IMR-90 (cell line): ENCODE data around the gene CXCR3. TPM values are rescaled to one million over a fixed set of nuclear protein-coding genes. Genes with fewer than 3 reads are reported as not detected.

Experiments
- ATAC-seq: fragments of 200-7000 bp; cut with Tn5 transposase; 2 replicates; pipeline ENCODE4 v1.9.1; 2020; ENCODE audit warnings: low read depth, mild to moderate bottlenecking, moderate library complexity
- BruUV-seq: library from RNA; stranded (reverse); fragments of 400-500 nt; replicated peaks from 2 replicates; lab custom pipeline; 2021; lab: Mats Ljungman, UMichigan
- CTCF ChIA-PET: fragments of 300-600 bp; formaldehyde crosslinking; extraction: SDS; loops from one replicate; lab custom pipeline; 2021; ENCODE audit warnings: antibody characterized with exemption; lab: Yijun Ruan, JAX
- POLR2A ChIA-PET: fragments of 300-600 bp; sonication (Branson Sonifier 250); formaldehyde crosslinking; loops from one replicate; lab custom pipeline; 2022; ENCODE audit warnings: antibody characterized with exemption; ENCODE audit not compliant: unreplicated experiment; lab: Charles Lee
- DNase-seq: peaks from one replicate; pipeline ENCODE4 v3.0.0; 2013
- H2AFZ ChIP-seq: replicated peaks from 2 replicates; pipeline ENCODE3; 2013; ENCODE audit warnings: low read length, mild to moderate bottlenecking; ENCODE audit not compliant: poor library complexity
- H2AK5ac ChIP-seq: 2 replicates; pipeline ENCODE4 v1.6.1; 2013; ENCODE audit warnings: low read depth, low read length, inconsistent platforms
- H2AK9ac ChIP-seq: replicated peaks from 2 replicates; pipeline ENCODE3; 2013; ENCODE audit warnings: mild to moderate bottlenecking, low read depth, low read length, moderate library complexity; ENCODE audit not compliant: poor library complexity
- H2BK120ac ChIP-seq: 2 replicates; pipeline ENCODE4 v1.6.1; 2013; ENCODE audit warnings: low read depth, low read length, inconsistent platforms
- H2BK15ac ChIP-seq: 3 replicates; pipeline ENCODE4 v1.6.1; 2013; ENCODE audit warnings: low read depth, low read length, inconsistent platforms
- H2BK20ac ChIP-seq: 2 replicates; pipeline ENCODE4 v1.6.1; 2013; ENCODE audit warnings: low read depth, mild to moderate bottlenecking, inconsistent platforms, low read length, moderate library complexity
- H2BK5ac ChIP-seq: 2 replicates; pipeline ENCODE4 v1.6.1; 2013; ENCODE audit warnings: mild to moderate bottlenecking, low read depth, low read length, inconsistent platforms; ENCODE audit not compliant: poor library complexity, severe bottlenecking
- H3K14ac ChIP-seq: replicated peaks from 2 replicates; pipeline ENCODE4 v1.6.1; 2013; ENCODE audit warnings: low read depth, low read length, inconsistent platforms
- H3K18ac ChIP-seq: 2 replicates; pipeline ENCODE4 v1.6.1; 2013; ENCODE audit warnings: low read depth, low read length, control low read depth
- H3K23ac ChIP-seq: 2 replicates; pipeline ENCODE4 v1.6.1; 2013; ENCODE audit warnings: low read depth, low read length, inconsistent platforms
- H3K27ac ChIP-seq: 2 replicates; pipeline ENCODE4 v1.5.1; 2013; ENCODE audit warnings: mild to moderate bottlenecking, control low read depth, low read length; ENCODE audit not compliant: insufficient read depth
- H3K27me3 ChIP-seq: 2 replicates; pipeline ENCODE4 v1.6.1; 2013; ENCODE audit warnings: low read length; ENCODE audit not compliant: control insufficient read depth, insufficient read depth
- H3K36me3 ChIP-seq: 2 replicates; pipeline ENCODE4 v1.6.1; 2013; ENCODE audit warnings: low read length, mixed read lengths; ENCODE audit not compliant: control insufficient read depth, insufficient read depth
- H3K4ac ChIP-seq: 2 replicates; pipeline ENCODE4 v1.6.1; 2013; ENCODE audit warnings: low read depth, low read length, inconsistent platforms
- H3K4me1 ChIP-seq: 2 replicates; pipeline ENCODE4 v1.6.1; 2013; ENCODE audit warnings: low read length, mixed read lengths; ENCODE audit not compliant: control insufficient read depth, insufficient read depth
- H3K4me2 ChIP-seq: 2 replicates; pipeline ENCODE4 v1.6.1; 2013; ENCODE audit warnings: low read depth, mild to moderate bottlenecking, control low read depth, low read length, moderate library complexity
- H3K4me3 ChIP-seq: 2 replicates; pipeline ENCODE4 v1.5.1; 2013; ENCODE audit warnings: low read depth, mild to moderate bottlenecking, control low read depth, low read length, moderate library complexity; ENCODE audit not compliant: insufficient read depth
- H3K56ac ChIP-seq: 2 replicates; pipeline ENCODE4 v1.6.1; 2013; ENCODE audit warnings: low read length, inconsistent platforms; ENCODE audit not compliant: insufficient read depth; ENCODE audit errors: extremely low read depth
- H3K79me1 ChIP-seq, 2 experiments: 2 replicates each; pipeline ENCODE4 v1.6.1; 2013; ENCODE audit warnings: low read length in 2 of 2, inconsistent platforms in 1 of 2, low read depth in 1 of 2
- H3K9ac ChIP-seq: 2 replicates; pipeline ENCODE4 v1.6.1; 2013; ENCODE audit warnings: low read depth, low read length, control low read depth
- H3K9me1 ChIP-seq: 2 replicates; pipeline ENCODE4 v1.6.1; 2013; ENCODE audit warnings: low read length, inconsistent platforms; ENCODE audit not compliant: insufficient read depth
- H3K9me3 ChIP-seq: 2 replicates; pipeline ENCODE4 v1.6.1; 2013; ENCODE audit warnings: low read length; ENCODE audit not compliant: control insufficient read depth, insufficient read depth
- H4K20me1 ChIP-seq: 2 replicates; pipeline ENCODE4 v1.6.1; 2013; ENCODE audit warnings: low read length, inconsistent platforms; ENCODE audit not compliant: insufficient read depth
- H4K5ac ChIP-seq: 2 replicates; pipeline ENCODE4 v1.6.1; 2013; ENCODE audit warnings: mild to moderate bottlenecking, low read depth, low read length, control low read depth
- H4K8ac ChIP-seq, 2 experiments: 2 replicates each; pipeline ENCODE4 v1.6.1; 2013; ENCODE audit warnings: low read depth in 2 of 2, low read length in 2 of 2, control low read depth in 1 of 2, inconsistent platforms in 1 of 2
- H4K91ac ChIP-seq: 2 replicates; pipeline ENCODE4 v1.6.1; 2013; ENCODE audit warnings: low read depth, low read length, inconsistent platforms; ENCODE audit not compliant: insufficient read depth
- MAFK ChIP-seq: IDR thresholded peaks from 2 replicates; pipeline ENCODE4 v1.6.1; 2012; ENCODE audit warnings: low read depth, low read length, improper control_type of control experiment
- RAD21 ChIP-seq: IDR thresholded peaks from 2 replicates; pipeline ENCODE4 v1.6.1; 2012; ENCODE audit warnings: low read length, improper control_type of control experiment
- WGBS, 2 experiments: methylation state at CpG; one replicate each; pipeline versions ENCODE4 v1.1.5 to v1.1.7; 2013; ENCODE audit warnings: missing lambda C conversion rate in 2 of 2; ENCODE audit not compliant: insufficient read length in 1 of 2; ENCODE audit errors: extremely low coverage in 2 of 2; 5-methylcytosine and 5-hydroxymethylcytosine counted together
- dilution Hi-C: fragments of 300-500 bp; cut with HindIII; formaldehyde crosslinking; loops from one replicate; pipeline ENCODE4 v1.14.3; 2018; ENCODE audit warnings: low sequenced_read_pairs; ENCODE audit not compliant: unreplicated experiment
- in situ Hi-C: fragments of 300-500 bp; cut with MboI; formaldehyde crosslinking; loops from 3 replicates; pipeline ENCODE4 v1.14.3; 2019; ENCODE audit warnings: low sequenced_read_pairs, inconsistent platforms, mixed read lengths
- intact Hi-C: fragments of 100-400 bp; cut with micrococcal nuclease; formaldehyde crosslinking; loops from 2 replicates; pipeline ENCODE4 v1.10.0; 2022
- polyA plus RNA-seq, 3 experiments: library from polyadenylated mRNA; depleted of rRNA; stranded (reverse); fragments of >200 nt; gene quantifications; 2 replicates each; pipeline ENCODE4 v1.2.3, GENCODE V29; 2012; ENCODE audit warnings: low replicate concordance in 1 of 3
- total RNA-seq: library from RNA; depleted of rRNA; stranded (reverse); fragments of >200 nt; gene quantifications from 2 replicates; pipeline ENCODE4 v1.2.3, GENCODE V29; 2012

CXCR3 gene
- total and polyA plus RNA-seq, 2 of the 4 experiments (the other 2 are of a cell fraction): not detected

- Histone ChIP-seq H2BK120ac (no peak overlapping the region), H4K8ac (no peak overlapping the region), H3K4me3 (no peak overlapping the region), H2BK15ac (no peak overlapping the region), H3K27ac (no peak overlapping the region), H3K4me2 (no peak overlapping the region), H3K23ac (no peak overlapping the region), H2BK5ac (no peak overlapping the region), H3K27me3 (peaks cover 5% of the 10 kb centered on the region), H2AK5ac (no peak overlapping the region), H3K9me1 (no peaks in the 10 kb centered on the region), H3K9me3 (no peaks in the 10 kb centered on the region), H2AK9ac (no peak overlapping the region), H2BK20ac (no peak overlapping the region), H3K14ac (no peak overlapping the region), H4K91ac (no peak overlapping the region), H3K4ac (no peak overlapping the region), H3K9ac (no peak overlapping the region), H3K4me1 (no peaks in the 10 kb centered on the region), H2AFZ (no peak overlapping the region), H3K56ac (no peak overlapping the region), H3K36me3 (no peaks in the 10 kb centered on the region), H3K18ac (no peak overlapping the region), H4K20me1 (no peaks in the 10 kb centered on the region), H3K79me1 (no peaks in the 10 kb centered on the region), H4K5ac (no peak overlapping the region)
- 100% methylated on average over 1 of the region's 2 CpGs; no CpG with 5 or more reads in 1 of the 2 experiments for WGBS, 2 experiments
- DNase-seq: no peak
- TF ChIP-seq MAFK: no peak
- no peak for TF ChIP-seq RAD21
- ChIA-PET POLR2A (no interaction called here), CTCF (no interaction called here)
- no TSS peak for BruUV-seq
- intact Hi-C loops: loop anchor here (5.0 kb wide), 1 partner anchor 121 kb away; the partner anchor contains the start of gene OGT
- in situ Hi-C loops: loop anchor here (25.0 kb wide), 1 partner anchor 209 kb away; no protein-coding TSS in a partner anchor
- ATAC-seq: no peak
- dilution Hi-C loops: no loop called here
These were observed 35.0 kb upstream of the CXCR3 start for GRCh38 chrX:71653344-71653743.
